Aorta (tissue), 5 donors: ENCODE results near the gene AGBL1. TPM values are rescaled to one million over a fixed set of nuclear protein-coding genes. Genes with fewer than 3 reads are reported as not detected.
"Not testable (repeated sequence)": the region's sequence is repeated elsewhere in the genome, so short reads cannot be mapped to it uniquely, and the experiment has no call there.

Experiments used
- ATAC-seq: fragments of 200-7000 bp; cut with Tn5 transposase; one replicate; pipeline ENCODE4 v1.9.1; 2022; ENCODE audit warnings: moderate library complexity; ENCODE audit not compliant: low FRiP score
- DNase-seq, 2 donors: peaks; one replicate each; pipeline ENCODE4 v3.0.0-alpha.2; 2020
- H3K27ac ChIP-seq, 2 donors: one replicate each; pipeline ENCODE4 v1.5.1; 2013; ENCODE audit warnings: low read length in 2 of 2, mild to moderate bottlenecking in 2 of 2, moderate library complexity in 2 of 2, control low read depth in 1 of 2, inconsistent platforms in 1 of 2, low read depth in 1 of 2
- H3K27me3 ChIP-seq, 2 donors: one replicate each; pipeline ENCODE4 v1.6.1; 2013; ENCODE audit warnings: control low read depth in 1 of 2, low read length in 1 of 2, mild to moderate bottlenecking in 1 of 2, moderate library complexity in 1 of 2; ENCODE audit not compliant: insufficient read depth in 2 of 2, control insufficient read depth in 1 of 2
- H3K36me3 ChIP-seq, 2 donors: one replicate each; pipeline ENCODE4 v1.6.1; 2013; ENCODE audit warnings: control low read depth in 1 of 2, low read length in 1 of 2, mild to moderate bottlenecking in 1 of 2; ENCODE audit not compliant: insufficient read depth in 2 of 2, control insufficient read depth in 1 of 2
- H3K4me1 ChIP-seq, 2 donors: one replicate each; pipeline ENCODE4 v1.6.1; 2013; ENCODE audit warnings: low read length in 2 of 2, control low read depth in 1 of 2, mild to moderate bottlenecking in 1 of 2, moderate library complexity in 1 of 2; ENCODE audit not compliant: insufficient read depth in 2 of 2, control insufficient read depth in 1 of 2
- H3K4me3 ChIP-seq, 2 donors: one replicate each; pipeline ENCODE4 v1.5.1; 2013; ENCODE audit warnings: low read length in 2 of 2, control low read depth in 1 of 2, mild to moderate bottlenecking in 1 of 2
- H3K9me3 ChIP-seq: one replicate; pipeline ENCODE4 v1.6.1; 2013; ENCODE audit warnings: mild to moderate bottlenecking, low read length; ENCODE audit not compliant: control insufficient read depth
- WGBS, 2 donors: extraction: QIAGEN DNeasy Blood & Tissue Kit; methylation state at CpG; one replicate each; pipeline ENCODE4 v1.1.7; 2013; 5-methylcytosine and 5-hydroxymethylcytosine counted together
- intact Hi-C, 2 donors: fragments of 100-400 bp; cut with DNase I; formaldehyde crosslinking; loops; one replicate each; pipeline versions ENCODE4 v1.14.2 to v1.15.0; 2022
- polyA plus RNA-seq, 2 donors: library from polyadenylated mRNA; stranded (reverse); fragments of 200-250 nt; gene quantifications; one replicate each; pipeline ENCODE4 v1.2.3, GENCODE V29; 2013
- total RNA-seq, 2 donors: library from RNA; stranded (reverse); fragmentation: NEBNext Ultra II Directional; extraction: Animal tissue kit (Norgen Biotek cat#: 25700); gene quantifications; one replicate each; pipeline ENCODE4 v1.2.1, GENCODE V29; 2021
- donor health status: healthy with polysubstance abuse.
- donor health status: Bipolar disorder and iron deficiency.
- donor health status: DM: no; HTN: no; CAD: no.
- donor health status: DM: no; HTN: no; CAD: no.
- donor health status: DM: yes; HTN: yes; CAD: no.

Gene AGBL1
- total and polyA plus RNA-seq, 4 donors = 0.21 TPM; not detected in 3

GRCh38 chr15:86870846-86871245 is 791.2 kb downstream of the AGBL1 start:
- no peak overlapping the region for H3K4me3 ChIP-seq
- ATAC-seq (no peak), DNase-seq (no peak)
- H3K27ac ChIP-seq = no peak overlapping the region
- no peaks in the 10 kb centered on the region for H3K9me3 ChIP-seq
- no peaks in the 10 kb centered on the region for H3K36me3 ChIP-seq
- H3K27me3 ChIP-seq = no peaks in the 10 kb centered on the region
- WGBS, 2 donors = 40 to 48% methylated on average over 3 of the region's 3 CpGs
- intact Hi-C loops = no loop called here
- no peaks in the 10 kb centered on the region for H3K4me1 ChIP-seq

GRCh38 chr15:86871964-86872363 is 792.3 kb downstream of the AGBL1 start:
- H3K9me3 ChIP-seq = no peaks in the 10 kb centered on the region
- H3K4me3 ChIP-seq = no peak overlapping the region
- H3K4me1 ChIP-seq = no peaks in the 10 kb centered on the region
- no peak overlapping the region for H3K27ac ChIP-seq
- intact Hi-C loops = no loop called here
- no peaks in the 10 kb centered on the region for H3K27me3 ChIP-seq
- no peaks in the 10 kb centered on the region for H3K36me3 ChIP-seq
- ATAC-seq = no peak
- WGBS, 2 donors = 51% methylated on average over 4 of the region's 4 CpGs
- no peak for DNase-seq

DNA sequence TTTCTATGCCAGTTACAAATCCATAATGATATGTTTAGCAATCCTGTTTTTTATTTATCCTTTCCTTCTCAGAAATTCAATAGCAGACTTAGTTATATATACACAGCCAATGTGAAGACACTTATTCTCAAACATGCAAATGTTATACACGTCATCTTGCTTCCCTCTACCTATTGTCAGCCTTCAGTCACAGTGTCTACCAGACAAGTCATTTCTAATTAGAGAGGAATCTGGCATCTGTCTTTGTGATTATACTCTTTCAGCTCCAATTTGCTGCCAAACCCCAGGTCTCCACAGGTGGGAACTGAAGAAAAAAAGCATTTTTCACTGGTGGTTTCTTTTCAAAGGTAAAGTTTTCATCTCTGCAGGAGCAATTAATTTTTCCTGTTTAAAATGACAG is 793.1 kb downstream of the AGBL1 start:
- no peak overlapping the region for H3K4me3 ChIP-seq

GRCh38 chr15:86875067-86875466 is 795.4 kb downstream of the AGBL1 start:
- 54 to 64% methylated on average over 3 of the region's 3 CpGs for WGBS, 2 donors
- ATAC-seq (no peak), DNase-seq (no peak)
- Histone ChIP-seq H3K27ac (no peak overlapping the region), H3K27me3 (no peaks in the 10 kb centered on the region), H3K9me3 (no peaks in the 10 kb centered on the region), H3K36me3 (no peaks in the 10 kb centered on the region), H3K4me3 (no peak overlapping the region), H3K4me1 (no peaks in the 10 kb centered on the region)
- intact Hi-C loops = no loop called here

More for the DNA sequence above, 793.1 kb downstream of the AGBL1 start:
- H3K27me3 ChIP-seq = no peaks in the 10 kb centered on the region
- no peaks in the 10 kb centered on the region for H3K36me3 ChIP-seq
- ATAC-seq = no peak
- no peaks in the 10 kb centered on the region for H3K9me3 ChIP-seq
- 77 to 85% methylated on average over 1 of the region's 1 CpG for WGBS, 2 donors
- H3K27ac ChIP-seq = no peak overlapping the region
- H3K4me1 ChIP-seq = no peaks in the 10 kb centered on the region
- intact Hi-C loops = no loop called here
- DNase-seq = no peak

- Histone ChIP-seq H3K36me3 (no peaks in the 10 kb centered on the region), H3K27ac (no peak overlapping the region), H3K4me1 (no peaks in the 10 kb centered on the region), H3K27me3 (no peaks in the 10 kb centered on the region), H3K4me3 (no peak overlapping the region), H3K9me3 (no peaks in the 10 kb centered on the region)
- no peak for ATAC-seq
- DNase-seq = no peak
- intact Hi-C loops = no loop called here
- WGBS, 2 donors = 33 to 49% methylated on average over 4 of the region's 4 CpGs
These were observed 796.8 kb downstream of the AGBL1 start for GRCh38 chr15:86876387-86876944.

GRCh38 chr15:86877171-86877631 is 797.5 kb downstream of the AGBL1 start:
- H3K4me1 ChIP-seq = no peaks in the 10 kb centered on the region
- no peak overlapping the region for H3K4me3 ChIP-seq
- intact Hi-C loops = no loop called here
- no peak overlapping the region for H3K27ac ChIP-seq
- H3K36me3 ChIP-seq = no peaks in the 10 kb centered on the region
- no peaks in the 10 kb centered on the region for H3K9me3 ChIP-seq
- DNase-seq = no peak
- WGBS, 2 donors = 78 to 81% methylated on average over 2 of the region's 2 CpGs
- no peaks in the 10 kb centered on the region for H3K27me3 ChIP-seq
- ATAC-seq = no peak

- H3K4me3 ChIP-seq, ATAC-seq, DNase-seq, H3K36me3 ChIP-seq, H3K27ac ChIP-seq, H3K9me3 ChIP-seq, H3K4me1 ChIP-seq, intact Hi-C loops, H3K27me3 ChIP-seq: not testable (repeated sequence)
- 83% methylated on average over 3 of the region's 3 CpGs for WGBS, 2 donors
These were observed 799.2 kb downstream of the AGBL1 start for GRCh38 chr15:86878844-86879243.

- DNase-seq (no peak), ATAC-seq (no peak)
- WGBS, 2 donors = 36 to 39% methylated on average over 10 of the region's 10 CpGs
- no peak overlapping the region for H3K4me3 ChIP-seq
- intact Hi-C loops = no loop called here
- H3K36me3 ChIP-seq = no peaks in the 10 kb centered on the region
- no peaks in the 10 kb centered on the region for H3K27me3 ChIP-seq
- no peaks in the 10 kb centered on the region for H3K9me3 ChIP-seq
- H3K4me1 ChIP-seq = no peaks in the 10 kb centered on the region
- no peak overlapping the region for H3K27ac ChIP-seq
These were observed 799.9 kb downstream of the AGBL1 start for GRCh38 chr15:86879250-86880229.

DNA sequence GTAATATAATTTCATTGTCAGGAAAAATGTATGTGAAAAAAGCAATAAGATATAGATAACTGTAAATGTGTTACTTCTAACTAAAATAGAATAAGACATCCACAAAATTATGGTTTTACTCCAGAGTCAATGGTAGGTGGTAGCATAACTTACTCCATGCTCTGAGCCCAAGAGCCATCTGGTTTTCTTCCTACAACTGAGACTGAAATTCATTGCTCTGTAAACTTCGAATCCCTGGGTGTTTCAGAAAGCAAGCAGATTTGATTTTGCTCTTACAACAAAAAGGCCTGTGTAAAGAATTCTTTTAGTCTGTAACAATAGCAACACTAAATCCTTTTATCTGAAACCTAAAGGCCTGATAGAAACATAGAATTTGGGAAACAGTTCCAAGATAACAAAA is 805.9 kb downstream of the AGBL1 start:
- DNase-seq (no peak), ATAC-seq (no peak)
- WGBS, 2 donors = 10% methylated on average over 1 of the region's 1 CpG
- Histone ChIP-seq H3K27ac (no peak overlapping the region), H3K27me3 (no peaks in the 10 kb centered on the region), H3K4me3 (no peak overlapping the region), H3K9me3 (no peaks in the 10 kb centered on the region), H3K4me1 (no peaks in the 10 kb centered on the region), H3K36me3 (no peaks in the 10 kb centered on the region)
- intact Hi-C loops = no loop called here
